Measurements from ENCODE around the gene ZMYND12.
"Not testable (repeated sequence)": the region's sequence is repeated elsewhere in the genome, so short reads cannot be mapped to it uniquely, and the experiment has no call there.

The ZMYND12 gene, protein sequence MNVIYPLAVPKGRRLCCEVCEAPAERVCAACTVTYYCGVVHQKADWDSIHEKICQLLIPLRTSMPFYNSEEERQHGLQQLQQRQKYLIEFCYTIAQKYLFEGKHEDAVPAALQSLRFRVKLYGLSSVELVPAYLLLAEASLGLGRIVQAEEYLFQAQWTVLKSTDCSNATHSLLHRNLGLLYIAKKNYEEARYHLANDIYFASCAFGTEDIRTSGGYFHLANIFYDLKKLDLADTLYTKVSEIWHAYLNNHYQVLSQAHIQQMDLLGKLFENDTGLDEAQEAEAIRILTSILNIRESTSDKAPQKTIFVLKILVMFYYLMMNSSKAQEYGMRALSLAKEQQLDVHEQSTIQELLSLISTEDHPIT

DNA sequence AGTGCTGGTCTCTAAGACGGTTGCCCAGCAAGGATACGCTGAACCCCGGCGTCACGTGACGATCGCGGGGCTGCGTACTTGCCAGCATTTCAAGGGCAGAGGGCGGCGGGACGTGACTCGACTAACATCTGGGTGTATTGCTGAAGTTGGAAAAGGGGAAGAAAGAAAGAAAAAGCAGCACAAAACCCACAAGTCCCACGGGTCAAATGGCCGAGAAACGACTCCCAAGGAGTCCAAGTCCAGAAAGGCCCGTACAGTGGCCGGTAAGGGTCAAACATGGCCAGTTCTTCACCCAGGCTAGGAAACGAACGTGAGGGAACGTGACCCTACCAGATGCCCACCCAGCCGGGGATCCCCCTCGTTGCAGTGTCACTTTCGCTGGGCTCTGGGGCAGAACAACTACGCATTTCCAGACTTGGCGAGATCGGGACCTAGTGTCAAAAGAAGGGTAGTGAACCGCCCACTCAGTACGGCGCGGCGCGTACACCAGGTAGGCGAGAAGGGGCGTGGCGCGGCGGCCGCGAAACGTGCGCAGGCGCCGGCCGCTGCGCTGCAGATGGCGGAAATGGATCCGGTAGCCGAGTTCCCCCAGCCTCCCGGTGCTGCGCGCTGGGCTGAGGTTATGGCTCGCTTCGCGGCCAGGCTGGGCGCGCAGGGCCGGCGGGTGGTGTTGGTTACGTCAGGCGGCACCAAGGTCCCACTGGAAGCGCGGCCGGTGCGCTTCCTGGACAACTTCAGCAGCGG, at the start of gene ZMYND12, which contains the start of gene PPCS:
Gene ZMYND12, minus strand, starts transcription at position 13 of the 744 bp plus-strand sequence. CDS start 25 bp downstream, outside the sequence.
Gene PPCS, plus strand, starts transcription at position 534 of the 744 bp plus-strand sequence. Its CDS starts 23 bp downstream, at position 557.
- peak; percentile 80 for DNase-seq (ENCODE audit: low spot score)

- DNase-seq (ENCODE audit: low spot score) = no peak
Observed at GRCh38 chr1:42504535-42505128, 48.8 kb upstream of the ZMYND12 start.

GRCh38 chr1:42502031-42502430, 46.2 kb upstream of the ZMYND12 start:
- not testable (repeated sequence) for DNase-seq (ENCODE audit: low spot score)

DNA sequence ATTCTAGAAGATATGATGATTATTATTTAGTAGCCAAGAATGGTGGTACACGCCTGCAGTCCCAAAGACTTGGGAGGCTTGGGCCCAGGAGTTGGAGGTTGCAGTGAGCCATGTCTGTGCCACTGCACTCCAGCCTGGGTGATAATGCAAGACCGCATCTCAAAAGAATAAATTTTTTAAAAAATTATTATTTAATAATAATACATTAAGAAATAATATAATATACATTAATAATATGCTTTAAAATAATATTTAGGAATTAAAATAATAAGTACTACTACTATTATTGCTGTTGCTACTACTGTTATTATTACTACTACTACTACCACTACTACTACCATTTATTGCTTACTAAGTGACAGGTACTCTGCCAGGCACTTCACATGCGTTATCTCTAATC, 34.4 kb upstream of the ZMYND12 start:
- DNase-seq (ENCODE audit: low spot score) = no peak

GRCh38 chr1:42484382-42484781, 28.6 kb upstream of the ZMYND12 start:
- no peak for DNase-seq (ENCODE audit: low spot score)

- DNase-seq (ENCODE audit: low spot score) = no peak
Observed at GRCh38 chr1:42482635-42483153, 26.9 kb upstream of the ZMYND12 start.

- DNase-seq (ENCODE audit: low spot score) = no peak
Observed at GRCh38 chr1:42480921-42481320, 25.1 kb upstream of the ZMYND12 start.

DNA sequence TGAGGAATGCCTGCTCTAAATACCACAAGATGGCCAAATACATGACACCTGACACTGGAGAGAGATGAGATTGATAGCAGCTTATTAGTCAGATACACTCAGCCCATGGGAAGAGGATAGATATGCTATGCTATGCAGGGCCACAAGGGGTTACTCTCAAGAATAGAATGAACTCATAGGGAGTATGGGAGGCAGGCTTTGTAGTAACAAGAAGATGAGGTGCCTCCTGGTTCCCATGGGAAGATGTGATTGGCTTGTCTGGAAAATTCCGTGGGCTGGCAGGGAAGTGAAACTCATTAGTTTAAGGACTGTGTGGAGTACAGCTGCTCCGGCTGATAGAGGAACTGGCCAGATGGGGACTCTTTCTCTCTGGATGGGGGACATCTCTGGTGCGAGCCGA, 23.8 kb upstream of the ZMYND12 start:
- DNase-seq (ENCODE audit: low spot score) = peak; percentile 46

GRCh38 chr1:42477775-42478174, 22.0 kb upstream of the ZMYND12 start:
- DNase-seq (ENCODE audit: low spot score) = no peak

DNA sequence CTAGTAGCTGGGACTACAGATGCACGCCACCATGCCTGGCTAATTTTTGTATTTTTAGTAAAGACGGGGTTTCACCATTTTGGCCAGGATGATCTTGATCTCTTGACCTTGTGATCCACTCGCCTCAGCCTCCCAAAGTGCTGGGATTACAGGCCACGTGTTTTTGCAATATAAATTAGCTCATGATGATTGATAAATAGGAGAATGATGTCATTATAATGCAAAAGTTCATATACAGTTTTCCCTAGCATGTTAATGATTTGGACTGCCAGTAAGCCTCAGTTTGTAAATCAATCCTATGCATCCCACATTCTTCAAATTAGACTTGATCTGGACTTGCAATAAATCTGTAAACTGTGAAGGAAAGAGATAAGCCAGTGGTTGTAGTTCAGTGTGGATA, 21.5 kb upstream of the ZMYND12 start:
- not testable (repeated sequence) for DNase-seq (ENCODE audit: low spot score)

- no peak for DNase-seq (ENCODE audit: low spot score)
Observed at GRCh38 chr1:42476605-42477004, 20.8 kb upstream of the ZMYND12 start.

DNA sequence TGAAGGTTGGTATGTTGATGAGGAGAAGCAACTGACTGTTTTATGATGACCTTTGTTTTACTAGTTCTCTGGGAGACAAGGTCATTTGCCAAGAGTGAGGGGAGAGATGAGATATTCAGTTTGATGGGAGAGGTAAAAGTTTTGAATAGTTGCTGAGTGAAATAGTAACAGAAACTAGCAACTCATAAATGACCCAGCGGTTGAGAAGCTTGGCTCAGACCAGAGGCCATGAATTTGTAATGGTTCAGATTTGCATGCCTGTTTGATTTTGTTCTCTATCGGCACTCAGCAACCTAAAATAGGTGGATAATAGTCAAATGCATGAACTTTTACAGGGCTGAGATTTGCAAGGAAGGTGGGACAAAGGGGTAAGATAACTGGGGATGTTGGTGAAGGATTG, 13.9 kb upstream of the ZMYND12 start:
- no peak for DNase-seq (ENCODE audit: low spot score)

DNA sequence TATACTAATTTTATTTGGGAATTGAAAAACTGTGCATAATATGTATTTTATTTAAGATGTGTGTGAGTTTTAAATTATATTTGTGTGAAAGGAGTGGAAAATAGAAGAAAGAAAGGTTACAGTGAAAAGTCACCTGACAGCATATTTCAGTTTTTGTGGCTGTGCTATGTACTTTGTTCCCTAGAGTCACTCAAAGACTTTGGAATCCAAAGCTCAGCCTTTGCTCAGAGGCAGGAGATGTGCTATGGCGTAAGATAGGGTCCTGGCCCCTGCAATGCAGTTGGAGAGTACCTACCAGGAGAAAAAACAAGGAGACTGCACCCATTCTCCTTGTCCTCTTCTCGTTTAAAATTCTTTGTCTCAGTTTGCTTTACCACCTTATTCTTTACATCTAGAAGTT, 10.2 kb upstream of the ZMYND12 start:
- DNase-seq (ENCODE audit: low spot score) = no peak

GRCh38 chr1:42463921-42464320, 8.1 kb upstream of the ZMYND12 start:
- no peak for DNase-seq (ENCODE audit: low spot score)

DNA sequence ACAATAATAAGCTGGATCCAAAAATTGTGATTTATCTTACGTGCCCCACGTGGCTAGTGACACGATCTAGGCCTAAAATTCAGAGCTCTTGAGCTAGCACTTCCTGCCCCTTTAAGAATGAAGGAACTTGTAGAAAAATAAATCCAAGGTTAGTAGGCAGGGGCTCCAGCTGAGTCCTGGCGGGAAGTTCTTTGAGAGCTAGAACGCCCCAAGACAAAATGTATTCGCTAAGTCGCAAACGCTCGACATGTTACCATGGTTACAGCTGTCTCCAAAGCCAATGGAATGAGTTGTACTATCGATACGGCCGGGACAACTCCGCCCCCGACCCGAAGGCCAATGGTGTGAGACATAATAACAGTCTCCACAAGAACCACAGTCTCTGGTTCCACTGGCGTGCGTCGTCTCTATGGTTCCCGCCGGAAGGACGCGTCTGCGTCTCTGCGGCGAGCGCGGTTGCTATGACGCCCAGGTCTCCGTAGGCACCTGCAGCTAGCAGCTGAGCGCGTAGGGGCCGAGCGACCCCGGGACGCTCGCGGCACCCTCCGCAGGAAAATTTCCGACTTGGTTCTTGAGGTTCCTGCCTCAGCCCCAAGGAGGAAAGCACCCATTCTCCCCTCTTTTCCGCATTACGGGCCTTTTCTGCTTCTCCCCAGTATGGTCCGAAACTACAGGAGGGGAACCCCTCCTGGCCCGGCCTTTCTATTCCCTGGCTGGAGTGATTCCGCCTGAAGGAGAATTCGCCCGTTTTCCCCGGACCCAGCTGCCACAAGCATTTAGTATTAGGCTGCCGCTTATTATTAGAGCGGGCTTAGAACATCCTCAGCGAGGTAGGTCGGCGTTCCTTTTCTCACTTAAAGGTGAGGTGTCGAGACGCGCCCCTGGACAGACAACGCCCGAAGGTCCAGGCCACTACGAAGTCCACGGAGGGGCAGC, 7.3 kb upstream of the ZMYND12 start, which contains the start of gene CCDC30:
Gene CCDC30, plus strand, starts transcription at position 459 of the 936 bp plus-strand sequence. CDS start 17,266 bp downstream, outside the sequence.
- DNase-seq (ENCODE audit: low spot score) = peak; percentile 97

DNA sequence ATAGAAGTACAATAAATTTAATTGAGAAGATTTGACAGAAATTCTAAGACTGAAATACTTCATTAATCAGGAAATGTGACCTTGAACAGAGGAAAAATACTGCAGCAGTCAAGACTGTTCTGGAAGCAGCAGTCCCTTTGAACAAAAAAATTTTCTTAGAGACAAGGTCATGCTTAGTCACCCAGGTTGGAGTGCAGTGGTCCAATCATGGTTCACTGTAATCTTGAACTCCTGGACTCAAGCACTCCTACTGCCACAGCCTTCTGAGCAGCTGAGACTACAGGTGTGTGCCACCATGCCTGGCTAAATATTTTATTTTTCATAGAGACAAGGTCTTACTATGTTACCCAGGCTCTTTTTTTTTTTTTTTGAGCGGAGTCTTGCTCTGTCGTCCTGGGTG, 5.4 kb upstream of the ZMYND12 start:
- no peak for DNase-seq (ENCODE audit: low spot score)

GRCh38 chr1:42456754-42457089, 900 bp upstream of the ZMYND12 start:
- DNase-seq (ENCODE audit: low spot score) = peak; percentile 42

GRCh38 chr1:42454403-42454802, 1.4 kb downstream of the ZMYND12 start:
- no peak for DNase-seq (ENCODE audit: low spot score)

- no peak for DNase-seq (ENCODE audit: low spot score)
Observed at GRCh38 chr1:42453386-42453785, 2.4 kb downstream of the ZMYND12 start.

- DNase-seq (ENCODE audit: low spot score) = peak; percentile 54
Observed at GRCh38 chr1:42450061-42450460, 5.8 kb downstream of the ZMYND12 start.

DNA sequence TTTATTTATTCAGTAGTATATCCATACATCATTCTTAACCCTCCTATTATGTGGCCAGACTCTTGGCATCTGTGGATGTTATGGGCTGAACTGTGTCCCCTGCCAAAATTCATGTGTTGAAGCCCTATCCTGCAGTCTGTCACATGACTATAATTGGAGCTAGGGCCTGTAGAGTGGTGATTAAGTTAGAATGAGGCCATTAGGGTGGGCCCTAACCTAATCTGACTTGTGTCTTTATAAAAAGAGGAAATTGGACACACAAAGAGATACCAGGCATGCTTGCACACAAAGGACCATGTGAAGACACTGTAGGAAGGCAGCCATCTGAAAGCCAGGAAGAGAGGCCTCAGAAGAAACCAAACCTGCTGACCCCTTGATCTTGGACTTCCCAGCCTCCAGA, 6.6 kb downstream of the ZMYND12 start:
- DNase-seq (ENCODE audit: low spot score) = no peak

Measured in SW480 (cell line).